Measurements from ENCODE around the gene SPTBN5.
"Not testable (repeated sequence)": the region's sequence is repeated elsewhere in the genome, so short reads cannot be mapped to it uniquely, and the experiment has no call there.

The SPTBN5 gene

GRCh38 chr15:41836713-41837454 is 57.0 kb downstream of the SPTBN5 start:
- TF ChIP-seq CTCF (IDR thresholded peaks at IDR 0.05) (no peak), ZFX (IDR thresholded peaks at IDR 0.05; ENCODE audit: borderline replicate concordance) (no peak)
- H3K27ac ChIP-seq = no peak overlapping the region

GRCh38 chr15:41836073-41836472 is 57.8 kb downstream of the SPTBN5 start:
- TF ChIP-seq ZFX (IDR thresholded peaks at IDR 0.05; ENCODE audit: borderline replicate concordance) = no peak
- TF ChIP-seq CTCF (IDR thresholded peaks at IDR 0.05) = no peak
- no peak overlapping the region for H3K27ac ChIP-seq

- no peak for TF ChIP-seq ZFX (IDR thresholded peaks at IDR 0.05; ENCODE audit: borderline replicate concordance)
- no peak for TF ChIP-seq CTCF (IDR thresholded peaks at IDR 0.05)
- H3K27ac ChIP-seq = no peak overlapping the region
Observed at GRCh38 chr15:41834096-41834495, 59.8 kb downstream of the SPTBN5 start.

GRCh38 chr15:41832875-41833274 is 61.0 kb downstream of the SPTBN5 start:
- no peak overlapping the region for H3K27ac ChIP-seq
- TF ChIP-seq ZFX (IDR thresholded peaks at IDR 0.05; ENCODE audit: borderline replicate concordance) = no peak
- TF ChIP-seq CTCF (IDR thresholded peaks at IDR 0.05) = no peak

GRCh38 chr15:41832208-41832607 is 61.6 kb downstream of the SPTBN5 start:
- TF ChIP-seq CTCF (IDR thresholded peaks at IDR 0.05) (no peak), ZFX (IDR thresholded peaks at IDR 0.05; ENCODE audit: borderline replicate concordance) (no peak)
- H3K27ac ChIP-seq = no peak overlapping the region

- not testable (repeated sequence) for H3K27ac ChIP-seq
Observed at GRCh38 chr15:41831291-41831690, 62.6 kb downstream of the SPTBN5 start.

- no peak overlapping the region for H3K27ac ChIP-seq
- TF ChIP-seq ZFX (IDR thresholded peaks at IDR 0.05; ENCODE audit: borderline replicate concordance) (no peak), CTCF (IDR thresholded peaks at IDR 0.05) (no peak)
Observed at GRCh38 chr15:41829959-41830646, 63.8 kb downstream of the SPTBN5 start.
